Natural killer cell (primary cell): ENCODE measurements around the gene SORBS1. TPM values are rescaled to one million over a fixed set of nuclear protein-coding genes. Genes with fewer than 3 reads are reported as not detected.

Source experiments
- ATAC-seq, 3 donors: fragments of 150-1000 bp in 2 of 3; fragments of 200-7000 bp in 1 of 3; cut with Tn5 transposase; 1 replicate in 1 of 3; 2 replicates in 2 of 3; pipeline ENCODE4 v1.10.0; 2021; ENCODE audit warnings: mild to moderate bottlenecking in 2 of 3, moderate library complexity in 2 of 3
- DNase-seq, 2 donors: peaks; one replicate each; pipeline versions ENCODE4 v3.0.0 to v3.0.0-alpha.2; 2013 to 2021; ENCODE audit warnings: mixed read lengths in 1 of 2
- H3K27ac ChIP-seq: one replicate; pipeline ENCODE4 v1.5.1; 2013; ENCODE audit warnings: mild to moderate bottlenecking, low read length
- H3K27me3 ChIP-seq: one replicate; pipeline ENCODE4 v1.6.1; 2013; ENCODE audit warnings: low read length; ENCODE audit not compliant: control insufficient read depth, insufficient read depth
- H3K36me3 ChIP-seq: one replicate; pipeline ENCODE4 v1.6.1; 2013; ENCODE audit warnings: low read length; ENCODE audit not compliant: control insufficient read depth, insufficient read depth
- H3K4me1 ChIP-seq: one replicate; pipeline ENCODE4 v1.6.1; 2013; ENCODE audit warnings: low read length; ENCODE audit not compliant: control insufficient read depth, insufficient read depth
- H3K4me3 ChIP-seq: one replicate; pipeline ENCODE4 v1.5.1; 2013; ENCODE audit warnings: low read length
- H3K9me3 ChIP-seq: one replicate; pipeline ENCODE4 v1.6.1; 2013; ENCODE audit warnings: low read length; ENCODE audit not compliant: control insufficient read depth, insufficient read depth
- H3K27ac Mint-ChIP-seq, 2 donors: one replicate each; pipeline ENCODE4 v1.8.0; 2022; ENCODE audit warnings: mild to moderate bottlenecking in 2 of 2, mixed read lengths in 2 of 2, moderate library complexity in 1 of 2
- H3K27me3 Mint-ChIP-seq, 2 donors: one replicate each; pipeline ENCODE4 v1.8.0; 2022; ENCODE audit warnings: low read depth in 2 of 2, mixed read lengths in 2 of 2
- H3K36me3 Mint-ChIP-seq: one replicate; pipeline ENCODE4 v1.8.0; 2022; ENCODE audit warnings: mixed read lengths
- H3K4me1 Mint-ChIP-seq, 2 donors: one replicate each; pipeline ENCODE4 v1.8.0; 2022; ENCODE audit warnings: mixed read lengths in 2 of 2
- H3K4me3 Mint-ChIP-seq: one replicate; pipeline ENCODE4 v1.8.0; 2022; ENCODE audit warnings: mild to moderate bottlenecking, moderate library complexity, mixed read lengths
- H3K9me3 Mint-ChIP-seq, 2 donors: one replicate each; pipeline ENCODE4 v1.8.0; 2022; ENCODE audit warnings: mixed read lengths in 2 of 2
- WGBS: methylation state at CpG from one replicate; pipeline ENCODE4 v1.1.7; 2013; ENCODE audit warnings: missing lambda C conversion rate; ENCODE audit not compliant: insufficient coverage; 5-methylcytosine and 5-hydroxymethylcytosine counted together
- intact Hi-C: fragments of 100-400 bp; cut with micrococcal nuclease; formaldehyde crosslinking; loops from one replicate; pipeline ENCODE4 v1.14.2; 2022
- total RNA-seq, 4 donors: library from RNA; stranded (reverse); fragments of 120-200 nt in 1 of 4; gene quantifications; one replicate each; pipeline versions ENCODE4 v1.2.3 to v1.2.4, GENCODE V29; 2013 to 2022
- TF ChIP-seq, protein P1 (sequence below): fragments of 200-600 bp; IDR thresholded peaks from one replicate; pipeline ENCODE4 v1.8.0; 2022; ENCODE audit warnings: antibody characterized with exemption

Gene SORBS1
- total RNA-seq, 3 donors from 2014 or later (not counting 1 experiment from before 2014, with no cell fraction given) = 2.4 to 5.4 (median 2.8) TPM

GRCh38 chr10:95360122-95360714 lies 201.0 kb downstream of the SORBS1 start:
- intact Hi-C loops = no loop called here
- H3K9me3 ChIP-seq = no peaks in the 10 kb centered on the region
- TF ChIP-seq, protein P1, sequence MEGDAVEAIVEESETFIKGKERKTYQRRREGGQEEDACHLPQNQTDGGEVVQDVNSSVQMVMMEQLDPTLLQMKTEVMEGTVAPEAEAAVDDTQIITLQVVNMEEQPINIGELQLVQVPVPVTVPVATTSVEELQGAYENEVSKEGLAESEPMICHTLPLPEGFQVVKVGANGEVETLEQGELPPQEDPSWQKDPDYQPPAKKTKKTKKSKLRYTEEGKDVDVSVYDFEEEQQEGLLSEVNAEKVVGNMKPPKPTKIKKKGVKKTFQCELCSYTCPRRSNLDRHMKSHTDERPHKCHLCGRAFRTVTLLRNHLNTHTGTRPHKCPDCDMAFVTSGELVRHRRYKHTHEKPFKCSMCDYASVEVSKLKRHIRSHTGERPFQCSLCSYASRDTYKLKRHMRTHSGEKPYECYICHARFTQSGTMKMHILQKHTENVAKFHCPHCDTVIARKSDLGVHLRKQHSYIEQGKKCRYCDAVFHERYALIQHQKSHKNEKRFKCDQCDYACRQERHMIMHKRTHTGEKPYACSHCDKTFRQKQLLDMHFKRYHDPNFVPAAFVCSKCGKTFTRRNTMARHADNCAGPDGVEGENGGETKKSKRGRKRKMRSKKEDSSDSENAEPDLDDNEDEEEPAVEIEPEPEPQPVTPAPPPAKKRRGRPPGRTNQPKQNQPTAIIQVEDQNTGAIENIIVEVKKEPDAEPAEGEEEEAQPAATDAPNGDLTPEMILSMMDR = no peak

DNA sequence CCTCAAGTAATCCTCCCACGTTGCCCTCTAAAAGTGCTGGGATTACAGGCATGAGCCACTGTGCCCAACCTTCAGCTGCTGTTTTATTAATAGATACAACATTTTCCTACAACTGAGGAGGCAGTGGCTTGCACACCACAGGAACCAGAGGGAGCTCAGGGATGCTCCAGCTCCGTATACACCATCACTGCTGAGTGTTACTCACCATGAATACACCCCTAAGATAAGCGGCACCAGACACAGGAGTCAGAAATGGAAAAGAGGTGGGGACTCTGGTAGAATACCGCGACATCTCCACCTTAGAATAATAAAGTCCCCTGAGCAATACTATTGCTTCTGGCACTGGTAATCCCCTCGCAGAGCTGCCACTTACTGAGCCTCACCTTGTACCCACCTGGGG lies 201.7 kb downstream of the SORBS1 start:
- no peak for ATAC-seq
- H3K9me3 ChIP-seq = no peaks in the 10 kb centered on the region
- no peak overlapping the region for H3K4me3 ChIP-seq
- no peak for DNase-seq
- Mint-ChIP-seq H3K27ac (no peak overlapping the region), H3K4me1 (no peaks in the 10 kb centered on the region), H3K27me3 (peaks cover 7 to 13% of the 10 kb centered on the region in 2 donors), H3K4me3 (no peak overlapping the region), H3K36me3 (no peaks in the 10 kb centered on the region), H3K9me3 (no peaks in the 10 kb centered on the region)
- intact Hi-C loops = no loop called here
- H3K27ac ChIP-seq = no peak overlapping the region
- TF ChIP-seq, protein P1 = no peak
- WGBS = 91% methylated on average over 6 of the region's 6 CpGs
- H3K4me1 ChIP-seq = no peaks in the 10 kb centered on the region
- H3K27me3 ChIP-seq = no peaks in the 10 kb centered on the region
- no peaks in the 10 kb centered on the region for H3K36me3 ChIP-seq

More at GRCh38 chr10:95360122-95360714, 201.0 kb downstream of the SORBS1 start:
- H3K36me3 ChIP-seq = no peaks in the 10 kb centered on the region
- H3K27me3 ChIP-seq = no peaks in the 10 kb centered on the region
- no peak overlapping the region for H3K27ac ChIP-seq
- DNase-seq (no peak), ATAC-seq (no peak)
- H3K36me3 Mint-ChIP-seq = no peaks in the 10 kb centered on the region
- H3K4me1 Mint-ChIP-seq = no peaks in the 10 kb centered on the region
- H3K27ac Mint-ChIP-seq = no peak overlapping the region
- H3K9me3 Mint-ChIP-seq = no peaks in the 10 kb centered on the region
- H3K4me1 ChIP-seq = no peaks in the 10 kb centered on the region
- no peak overlapping the region for H3K4me3 Mint-ChIP-seq
- H3K27me3 Mint-ChIP-seq = peaks cover 7 to 13% of the 10 kb centered on the region in 2 donors
- no peak overlapping the region for H3K4me3 ChIP-seq

- WGBS = 96% methylated on average over 23 of the region's 23 CpGs
- Histone ChIP-seq H3K36me3 (no peaks in the 10 kb centered on the region), H3K9me3 (no peaks in the 10 kb centered on the region), H3K27me3 (no peaks in the 10 kb centered on the region), H3K4me3 (no peak overlapping the region), H3K27ac (no peak overlapping the region), H3K4me1 (no peaks in the 10 kb centered on the region)
- TF ChIP-seq, protein P1 = no peak
- DNase-seq (no peak), ATAC-seq (no peak)
- H3K9me3 Mint-ChIP-seq = no peaks in the 10 kb centered on the region
- no peak overlapping the region for H3K27ac Mint-ChIP-seq
- no peak overlapping the region for H3K4me3 Mint-ChIP-seq
- no peaks in the 10 kb centered on the region for H3K27me3 Mint-ChIP-seq
- no peaks in the 10 kb centered on the region for H3K4me1 Mint-ChIP-seq
- H3K36me3 Mint-ChIP-seq = no peaks in the 10 kb centered on the region
- intact Hi-C loops = no loop called here
Observed at GRCh38 chr10:95356190-95356955, 204.8 kb downstream of the SORBS1 start.
